Central memory CD4-positive, alpha-beta T cell (primary cell): ENCODE results near the gene TBC1D25.

ENCODE experiments used
- DNase-seq: peaks from one replicate; pipeline ENCODE4 v3.0.0; 2022

TBC1D25 gene

DNA sequence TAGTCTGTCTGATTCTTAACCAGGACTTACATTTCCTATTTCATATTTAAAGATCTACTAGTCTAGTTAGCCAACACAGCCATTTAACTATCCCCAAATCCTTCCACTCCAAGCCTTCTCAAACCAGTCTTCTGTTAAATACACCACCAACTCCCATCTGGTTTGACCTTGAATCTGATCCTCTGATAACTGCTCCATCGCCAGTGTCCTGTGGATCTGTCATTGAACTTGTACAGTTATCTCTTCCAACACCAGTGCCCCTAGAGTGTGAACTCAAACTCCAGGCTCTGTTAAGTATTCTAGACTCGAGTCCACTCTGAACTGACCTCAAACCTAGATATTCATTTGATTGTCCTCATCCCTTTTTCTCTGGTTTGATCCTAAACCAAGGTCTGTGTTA, 72.2 kb downstream of the TBC1D25 start:
- DNase-seq: no peak
